B cell (primary cell): ENCODE data around the gene PDE4A. TPM values are rescaled to one million over a fixed set of nuclear protein-coding genes. Genes with fewer than 3 reads are reported as not detected.

Experiments
- ATAC-seq: fragments of 200-7000 bp; cut with Tn5 transposase; one replicate; pipeline ENCODE4 v1.10.0; 2021; ENCODE audit warnings: low read depth, mild to moderate bottlenecking, moderate number of reproducible peaks, moderate library complexity
- CTCF ChIA-PET: fragments of 350-600 bp; sonication (Branson Sonifier 250); formaldehyde crosslinking; loops from one replicate; lab custom pipeline; 2021; ENCODE audit warnings: antibody characterized with exemption, inconsistent platforms; lab: Charles Lee
- POLR2A ChIA-PET: fragments of 350-600 bp; sonication (Branson Sonifier 250); formaldehyde crosslinking; loops from one replicate; lab custom pipeline; 2021; ENCODE audit warnings: antibody characterized with exemption; lab: Charles Lee
- DNase-seq: peaks from one replicate; pipeline ENCODE4 v3.0.0; 2013
- H2AFZ ChIP-seq: 2 replicates; pipeline ENCODE4 v1.6.1; 2012; ENCODE audit warnings: mild to moderate bottlenecking, low read depth, low read length; ENCODE audit not compliant: insufficient read depth, poor library complexity, severe bottlenecking
- H3K27ac ChIP-seq, 2 donors: 1 replicate in 1 of 2; 2 replicates in 1 of 2; pipeline ENCODE4 v1.5.1; 2012 to 2013; ENCODE audit warnings: low read length in 2 of 2, mild to moderate bottlenecking in 2 of 2, moderate library complexity in 1 of 2
- H3K27me3 ChIP-seq, 4 experiments: fragments of 200-600 bp in 1 of 4; sonication (generic) in 1 of 4; replicated peaks in 1 of 4; 1 replicate in 2 of 4; 2 replicates in 2 of 4; pipeline versions ENCODE4 v1.6.1 to v1.7.0; 2013 to 2016; ENCODE audit warnings: low read length in 3 of 4, mild to moderate bottlenecking in 2 of 4, mixed read lengths in 1 of 4, moderate library complexity in 1 of 4; ENCODE audit not compliant: insufficient read depth in 4 of 4, control insufficient read depth in 3 of 4; ENCODE audit errors: control extremely low read depth in 1 of 4
- H3K36me3 ChIP-seq, 2 experiments: replicated peaks in 1 of 2; 1 replicate in 1 of 2; 2 replicates in 1 of 2; pipeline versions ENCODE4 v1.6.1 to v1.7.1; 2013; ENCODE audit warnings: low read length in 1 of 2; ENCODE audit not compliant: insufficient read depth in 2 of 2, control insufficient read depth in 1 of 2; ENCODE audit errors: control extremely low read depth in 1 of 2, extremely low read depth in 1 of 2
- H3K4me1 ChIP-seq, 2 donors: fragments of 200-600 bp in 1 of 2; sonication (generic) in 1 of 2; 1 replicate in 1 of 2; 2 replicates in 1 of 2; pipeline versions ENCODE4 v1.5.1 to v1.6.1; 2013 to 2017; ENCODE audit warnings: low read length in 2 of 2; ENCODE audit not compliant: control insufficient read depth in 2 of 2, insufficient read depth in 2 of 2
- H3K4me2 ChIP-seq: replicated peaks from 2 replicates; pipeline ENCODE3; 2012; ENCODE audit warnings: mild to moderate bottlenecking, low read depth, low read length; ENCODE audit not compliant: poor library complexity, severe bottlenecking
- H3K4me3 ChIP-seq, 5 experiments: fragments of 200-600 bp in 1 of 5; sonication (generic) in 1 of 5; 1 replicate in 3 of 5; 2 replicates in 2 of 5; pipeline versions ENCODE4 v1.5.1 to v1.7.0; 2011 to 2016; ENCODE audit warnings: low read length in 4 of 5, mild to moderate bottlenecking in 4 of 5, low read depth in 2 of 5, control low read depth in 1 of 5, moderate library complexity in 1 of 5; ENCODE audit not compliant: insufficient read depth in 1 of 5; ENCODE audit errors: control extremely low read depth in 1 of 5, extremely low read depth in 1 of 5
- H3K79me2 ChIP-seq: fragments of 200-600 bp; sonication (generic); one replicate; pipeline ENCODE4 v1.6.0; 2016; ENCODE audit warnings: low read length; ENCODE audit not compliant: control insufficient read depth, insufficient read depth
- H3K9ac ChIP-seq: fragments of 200-600 bp; sonication (generic); 2 replicates; pipeline ENCODE4 v1.6.1; 2017; ENCODE audit warnings: mild to moderate bottlenecking, low read length, moderate library complexity
- H3K9me3 ChIP-seq, 3 donors: one replicate each; pipeline versions ENCODE4 v1.6.1 to v1.7.1; 2013; ENCODE audit warnings: low read length in 2 of 3; ENCODE audit not compliant: control insufficient read depth in 2 of 3, insufficient read depth in 1 of 3; ENCODE audit errors: control extremely low read depth in 1 of 3
- H4K20me1 ChIP-seq: 2 replicates; pipeline ENCODE4 v1.6.0; 2012; ENCODE audit warnings: mild to moderate bottlenecking, low read length; ENCODE audit not compliant: insufficient read depth, control insufficient read depth, poor library complexity, severe bottlenecking
- H3K27ac Mint-ChIP-seq: one replicate; pipeline ENCODE4 v1.8.0; 2021; ENCODE audit warnings: mixed read lengths
- H3K27me3 Mint-ChIP-seq: one replicate; pipeline ENCODE4 v1.8.0; 2021; ENCODE audit warnings: mixed read lengths
- H3K4me1 Mint-ChIP-seq: one replicate; pipeline ENCODE4 v1.8.0; 2021; ENCODE audit warnings: mixed read lengths
- H3K4me3 Mint-ChIP-seq: one replicate; pipeline ENCODE4 v1.8.0; 2021; ENCODE audit warnings: mixed read lengths
- H3K9me3 Mint-ChIP-seq: one replicate; pipeline ENCODE4 v1.8.0; 2022; ENCODE audit warnings: mixed read lengths; ENCODE audit not compliant: insufficient read depth
- CTCF ChIP-seq: fragments of 200-600 bp; IDR thresholded peaks from one replicate; pipeline ENCODE4 v1.8.0; 2022; ENCODE audit warnings: antibody characterized with exemption, mild to moderate bottlenecking
- EZH2 ChIP-seq: IDR thresholded peaks from 2 replicates; pipeline ENCODE4 v1.6.1; 2012; ENCODE audit warnings: borderline replicate concordance, low read depth, mild to moderate bottlenecking, moderate library complexity, low read length; ENCODE audit not compliant: insufficient read depth, poor library complexity, severe bottlenecking
- WGBS: methylation state at CpG from one replicate; pipeline ENCODE4 v1.1.5; 2013; ENCODE audit warnings: missing lambda C conversion rate; ENCODE audit not compliant: insufficient coverage; 5-methylcytosine and 5-hydroxymethylcytosine counted together
- intact Hi-C: fragments of 100-400 bp; cut with micrococcal nuclease; formaldehyde crosslinking; loops from one replicate; pipeline ENCODE4 v1.10.0; 2022
- polyA plus RNA-seq: library from polyadenylated mRNA; depleted of rRNA; stranded (reverse); fragments of >200 nt; gene quantifications from 2 replicates; pipeline ENCODE4 v1.2.3, GENCODE V29; 2012
- total RNA-seq, 2 donors: library from RNA; stranded (reverse); fragments of 120-200 nt in 1 of 2; gene quantifications; 1 replicate in 1 of 2; 2 replicates in 1 of 2; pipeline versions ENCODE4 v1.2.3 to v1.2.4, GENCODE V29; 2013 to 2022

The PDE4A gene
- total and polyA plus RNA-seq, 2 donors (not counting 1 experiment from before 2014, with no cell fraction given): 1.5 to 10.9 TPM

GRCh38 chr19:10399878-10400277 is 20.5 kb upstream of the PDE4A start:
- no peak overlapping the region for H3K4me2 ChIP-seq
- intact Hi-C loops: loop anchor here (5.0 to 10.0 kb wide), 3 partner anchors 102 to 295 kb away; partner anchors contain the start of genes ANGPTL6, ILF3, KEAP1 and PPAN
- Mint-ChIP-seq H3K27ac (no peak overlapping the region), H3K9me3 (no peaks in the 10 kb centered on the region), H3K4me1 (peaks cover 44% of the 10 kb centered on the region), H3K27me3 (no peaks in the 10 kb centered on the region), H3K4me3 (no peak overlapping the region)
- TF ChIP-seq EZH2 (no peak), CTCF (no peak)
- no peak for DNase-seq
- ChIA-PET CTCF (interaction anchor here (0.7 to 3.2 kb wide), 9 partner anchors 9 to 1107 kb away, joined by 3 to 24 read pairs (median 7); partner anchors contain the start of gene PDE4A), POLR2A (interaction anchor here (0.6 to 0.7 kb wide), 4 partner anchors 21 to 206 kb away, joined by 3 to 13 read pairs (median 4); no protein-coding TSS in a partner anchor)
- no peak overlapping the region for H2AFZ ChIP-seq
- no peak overlapping the region for H3K9ac ChIP-seq
- H3K4me1 ChIP-seq: peaks cover 28 to 55% of the 10 kb centered on the region in 2 donors
- H3K27me3 ChIP-seq: no peaks in the 10 kb centered on the region
- 100% methylated on average over 6 of the region's 8 CpGs for WGBS
- H3K79me2 ChIP-seq: peaks cover 63% of the 10 kb centered on the region
- no peak overlapping the region for H3K27ac ChIP-seq
- H3K36me3 ChIP-seq: peaks cover 0 to 9% of the 10 kb centered on the region in 2 experiments
- no peak for ATAC-seq
- no peak overlapping the region for H3K4me3 ChIP-seq
- no peaks in the 10 kb centered on the region for H3K9me3 ChIP-seq
- peaks cover 65% of the 10 kb centered on the region for H4K20me1 ChIP-seq

- Histone ChIP-seq H2AFZ (peak overlapping the region; percentile 81), H3K9me3 (no peaks in the 10 kb centered on the region), H3K79me2 (peaks cover 62% of the 10 kb centered on the region), H3K4me2 (peak overlapping the region; percentile 98), H3K27me3 (no peaks in the 10 kb centered on the region), H4K20me1 (peaks cover 50% of the 10 kb centered on the region), H3K27ac (peak overlapping the region in 1 of 2 donors; percentile 93), H3K4me1 (peaks cover 41 to 78% of the 10 kb centered on the region in 2 donors), H3K4me3 (peak overlapping the region; percentile 87 to 98 (median 93)), H3K36me3 (peaks cover 0 to 2% of the 10 kb centered on the region in 2 experiments), H3K9ac (peak overlapping the region; percentile 96)
- Mint-ChIP-seq H3K9me3 (no peaks in the 10 kb centered on the region), H3K4me1 (peaks cover 61% of the 10 kb centered on the region), H3K27me3 (no peaks in the 10 kb centered on the region), H3K4me3 (peak overlapping the region; percentile 94), H3K27ac (peak overlapping the region; percentile 91)
- ChIA-PET POLR2A (interaction anchor here (1.3 kb wide), 1 partner anchor 10 kb away, joined by 8 read pairs; no protein-coding TSS in a partner anchor), CTCF (interaction anchor here (0.6 to 8.1 kb wide), 7 partner anchors 10 to 142 kb away, joined by 3 to 142 read pairs (median 5); partner anchors contain the start of genes ICAM1 and TYK2)
- DNase-seq (no peak), ATAC-seq (no peak)
- under 1% methylated on average over 14 of the region's 15 CpGs for WGBS
- intact Hi-C loops: loop anchor here (1.0 to 10.0 kb wide), 9 partner anchors 10 to 298 kb away; partner anchors contain the start of genes ANGPTL6, ATG4D, ILF3 and KEAP1
- TF ChIP-seq EZH2 (no peak), CTCF (no peak)
Observed at GRCh38 chr19:10402441-10403038, 17.8 kb upstream of the PDE4A start.
